Measurements from ENCODE around the gene MEIS2.

Gene MEIS2

DNA sequence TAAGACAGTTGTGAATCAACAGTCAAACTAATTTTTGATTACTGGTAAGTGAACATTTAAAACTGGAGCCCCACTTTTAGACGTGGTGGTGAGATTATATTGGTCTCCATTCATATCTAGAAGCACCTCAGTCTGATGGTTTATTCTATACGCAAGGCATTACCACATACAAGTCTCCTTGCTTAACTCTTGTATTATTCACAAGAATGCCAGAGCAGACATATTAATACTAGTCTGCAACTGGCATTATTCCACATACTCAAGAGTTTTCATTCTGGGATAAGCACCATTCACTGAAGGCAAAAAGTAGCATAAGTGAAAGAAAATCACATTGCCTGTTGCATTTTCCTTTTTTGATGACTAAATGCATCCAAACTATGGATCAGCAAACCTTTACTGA is 36.9 kb upstream of the MEIS2 start:
- DNase-seq (ENCODE audit: extremely low read depth, low read depth), result no peak
- TF ChIP-seq, protein P1, sequence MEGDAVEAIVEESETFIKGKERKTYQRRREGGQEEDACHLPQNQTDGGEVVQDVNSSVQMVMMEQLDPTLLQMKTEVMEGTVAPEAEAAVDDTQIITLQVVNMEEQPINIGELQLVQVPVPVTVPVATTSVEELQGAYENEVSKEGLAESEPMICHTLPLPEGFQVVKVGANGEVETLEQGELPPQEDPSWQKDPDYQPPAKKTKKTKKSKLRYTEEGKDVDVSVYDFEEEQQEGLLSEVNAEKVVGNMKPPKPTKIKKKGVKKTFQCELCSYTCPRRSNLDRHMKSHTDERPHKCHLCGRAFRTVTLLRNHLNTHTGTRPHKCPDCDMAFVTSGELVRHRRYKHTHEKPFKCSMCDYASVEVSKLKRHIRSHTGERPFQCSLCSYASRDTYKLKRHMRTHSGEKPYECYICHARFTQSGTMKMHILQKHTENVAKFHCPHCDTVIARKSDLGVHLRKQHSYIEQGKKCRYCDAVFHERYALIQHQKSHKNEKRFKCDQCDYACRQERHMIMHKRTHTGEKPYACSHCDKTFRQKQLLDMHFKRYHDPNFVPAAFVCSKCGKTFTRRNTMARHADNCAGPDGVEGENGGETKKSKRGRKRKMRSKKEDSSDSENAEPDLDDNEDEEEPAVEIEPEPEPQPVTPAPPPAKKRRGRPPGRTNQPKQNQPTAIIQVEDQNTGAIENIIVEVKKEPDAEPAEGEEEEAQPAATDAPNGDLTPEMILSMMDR (IDR thresholded peaks at IDR 0.05; ENCODE audit: low read depth, low read length), result no peak

DNA sequence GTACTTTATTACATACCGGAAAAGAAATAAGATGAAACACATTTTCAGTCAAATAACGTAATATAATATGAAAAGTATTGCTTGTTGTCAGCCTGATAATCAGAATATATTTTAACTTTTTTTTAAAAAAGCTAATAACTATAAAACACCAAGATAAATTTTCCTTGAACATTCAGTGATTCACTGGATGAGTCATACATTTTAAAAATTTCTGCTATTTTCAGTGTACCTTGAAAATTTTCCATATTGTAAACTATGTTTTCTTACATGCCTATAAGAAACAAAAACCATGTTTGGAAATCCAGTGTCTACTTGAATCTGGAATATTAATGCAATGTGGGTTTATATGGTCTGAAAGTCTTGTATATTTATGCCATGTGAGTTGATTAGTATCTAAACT is 36.3 kb upstream of the MEIS2 start:
- TF ChIP-seq, protein P1 (IDR thresholded peaks at IDR 0.05; ENCODE audit: low read depth, low read length), result no peak
- DNase-seq (ENCODE audit: extremely low read depth, low read depth), result no peak

DNA sequence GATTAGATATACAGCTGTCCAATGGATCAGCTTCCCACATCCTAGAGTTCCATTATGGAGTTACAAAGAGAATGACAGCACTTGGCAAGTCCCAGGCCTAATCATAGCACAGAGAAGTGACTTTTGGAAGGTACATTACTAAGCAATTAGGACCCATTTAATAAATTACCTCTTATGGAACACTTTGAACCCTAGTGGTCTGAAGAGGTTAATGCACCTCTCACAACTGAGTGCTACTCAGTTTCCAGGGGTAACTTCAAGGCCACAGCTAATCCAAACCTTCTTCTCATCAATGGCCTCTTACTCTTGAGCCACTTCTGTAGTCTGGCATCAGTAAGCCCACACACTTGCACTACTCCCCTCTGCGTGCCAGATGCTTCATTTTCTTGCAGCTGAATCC is 34.9 kb upstream of the MEIS2 start:
- DNase-seq (ENCODE audit: extremely low read depth, low read depth), result no peak
- TF ChIP-seq, protein P1 (IDR thresholded peaks at IDR 0.05; ENCODE audit: low read depth, low read length), result no peak; the same call in none of the 2 replicates

DNA sequence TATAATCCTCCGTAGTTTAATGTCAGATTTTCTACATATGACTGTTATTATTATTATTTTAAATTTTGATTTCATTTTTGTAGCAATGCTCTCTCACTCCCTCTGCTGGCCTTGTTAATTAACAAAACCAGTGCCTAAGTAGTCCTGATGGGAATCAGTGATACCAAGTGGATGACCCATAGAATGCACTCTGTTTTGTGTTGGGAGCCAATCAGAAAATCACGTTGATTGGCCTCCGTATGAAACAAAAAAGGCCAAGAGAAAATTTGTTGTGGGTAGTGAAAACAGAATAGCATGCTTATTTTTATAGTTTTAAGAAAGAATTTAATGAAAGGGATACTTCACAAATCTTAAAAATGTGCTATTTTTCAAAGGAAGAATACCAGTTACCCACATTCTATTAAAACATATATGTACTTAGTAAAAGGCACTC is 34.4 kb upstream of the MEIS2 start:
- DNase-seq (ENCODE audit: extremely low read depth, low read depth), result no peak

DNA sequence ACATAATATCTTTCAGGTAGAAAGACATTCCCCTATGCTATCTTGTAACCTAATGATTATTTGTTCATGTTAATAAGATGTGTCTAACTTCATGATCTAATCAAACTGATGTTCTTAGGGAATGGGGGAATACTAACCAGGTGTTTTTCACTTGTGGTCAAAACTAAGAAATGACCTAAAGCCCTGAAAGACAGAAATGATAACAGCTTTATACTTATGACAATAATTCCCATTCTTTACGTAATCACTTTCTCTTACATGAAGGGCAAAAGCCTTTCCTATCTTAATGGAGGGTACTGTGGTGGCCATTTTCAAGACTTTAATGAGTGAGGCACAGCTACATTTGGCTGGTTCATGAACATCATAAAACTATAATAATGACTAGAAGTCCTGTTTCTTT is 33.9 kb upstream of the MEIS2 start:
- TF ChIP-seq, protein P1 (IDR thresholded peaks at IDR 0.05; ENCODE audit: low read depth, low read length), result no peak
- DNase-seq (ENCODE audit: extremely low read depth, low read depth), result no peak

More for the DNA sequence above, 34.4 kb upstream of the MEIS2 start:
- TF ChIP-seq, protein P1 (IDR thresholded peaks at IDR 0.05; ENCODE audit: low read depth, low read length), result peak; percentile 67

DNA sequence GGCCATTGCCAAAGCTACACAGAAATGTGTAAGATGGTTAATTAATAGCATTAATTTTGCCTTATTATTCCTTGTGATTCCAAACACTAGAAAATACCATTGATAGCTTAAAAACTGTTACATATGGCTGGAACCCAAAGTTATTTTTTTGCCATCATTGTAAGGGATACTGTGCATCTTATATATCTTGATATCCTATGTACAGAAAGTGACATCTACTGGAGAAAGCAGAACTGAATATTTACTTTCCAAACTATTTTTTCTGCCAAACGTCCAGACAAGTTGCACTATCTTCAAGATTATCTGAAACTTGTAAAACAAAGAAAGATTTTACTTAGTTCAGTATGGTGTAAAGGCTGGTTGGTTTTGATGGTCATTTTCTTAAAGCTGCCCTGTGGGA is 33.3 kb upstream of the MEIS2 start:
- DNase-seq (ENCODE audit: extremely low read depth, low read depth), result no peak
- TF ChIP-seq, protein P1 (IDR thresholded peaks at IDR 0.05; ENCODE audit: low read depth, low read length), result peak; percentile 42

DNA sequence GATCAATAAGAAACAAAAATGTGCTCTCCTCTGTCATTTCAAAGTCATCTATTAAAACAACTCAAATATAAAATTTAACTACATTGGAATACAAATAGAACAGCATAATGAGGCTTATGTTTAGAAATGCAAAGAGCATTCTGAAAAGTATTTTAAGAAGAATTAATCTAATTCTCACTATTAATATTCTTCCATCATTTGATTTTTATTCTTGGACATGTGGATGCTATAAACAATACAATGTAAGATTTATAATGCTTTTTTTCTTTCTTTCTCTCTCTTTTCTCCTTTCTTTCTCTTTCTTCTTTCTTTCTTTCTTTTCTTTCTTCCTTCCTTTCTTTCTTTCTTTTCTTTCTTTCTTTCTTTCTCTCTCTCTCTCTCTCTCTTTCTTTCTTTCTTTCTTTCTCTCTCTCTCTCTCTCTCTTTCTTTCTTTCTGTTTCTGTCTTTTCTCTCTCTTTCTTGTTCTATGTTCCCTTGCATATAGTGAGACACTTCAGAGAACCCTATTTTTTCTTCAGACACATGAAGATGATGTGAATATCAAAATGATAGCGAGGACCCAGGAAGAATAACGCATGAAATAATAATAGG is 32.6 kb upstream of the MEIS2 start:
- TF ChIP-seq, protein P1 (IDR thresholded peaks at IDR 0.05; ENCODE audit: low read depth, low read length), result no peak
- no peak for DNase-seq (ENCODE audit: extremely low read depth, low read depth)
